ENCODE measurements around the gene RAD18. TPM values are rescaled to one million over a fixed set of nuclear protein-coding genes. Genes with fewer than 3 reads are reported as not detected.

RAD18 gene
- total RNA-seq, 3 donors from 2014 or later (not counting 1 experiment from before 2014, with no cell fraction given), result 19.8 to 23.3 (median 22.5) TPM

GRCh38 chr3:8938021-8938420 is 25.3 kb downstream of the RAD18 start:
- DNase-seq (peak in 1 of 2 donors; percentile 10), ATAC-seq (peak in 1 of 3 donors; percentile 40)
- Histone ChIP-seq H3K27ac (ENCODE audit: low read length) (no peak overlapping the region), H3K4me3 (ENCODE audit: low read length) (no peak overlapping the region), H3K9me3 (ENCODE audit: control insufficient read depth, insufficient read depth, low read length) (no peaks in the 10 kb centered on the region), H3K4me1 (ENCODE audit: control insufficient read depth, insufficient read depth, low read length) (no peaks in the 10 kb centered on the region), H3K27me3 (ENCODE audit: control insufficient read depth, insufficient read depth, low read length) (no peaks in the 10 kb centered on the region), H3K36me3 (ENCODE audit: control insufficient read depth, insufficient read depth, low read length) (peaks cover 29% of the 10 kb centered on the region)
- no peak overlapping the region for H3K27ac Mint-ChIP-seq
- TF ChIP-seq CTCF (IDR thresholded peaks at IDR 0.05), result peak; percentile 16
- intact Hi-C loops (cut with micrococcal nuclease), result no loop called here
- no peaks in the 10 kb centered on the region for H3K4me1 Mint-ChIP-seq
- no peak overlapping the region for H3K4me3 Mint-ChIP-seq
- peaks cover 0 to 3% of the 10 kb centered on the region in 2 donors for H3K9me3 Mint-ChIP-seq
- WGBS (ENCODE audit: insufficient coverage), result 90% methylated on average over 1 of the region's 1 CpG
- H3K27me3 Mint-ChIP-seq (ENCODE audit: low read depth in 2 of 2), result no peaks in the 10 kb centered on the region
- peaks cover 22% of the 10 kb centered on the region for H3K36me3 Mint-ChIP-seq

- no peaks in the 10 kb centered on the region for H3K27me3 ChIP-seq (ENCODE audit: control insufficient read depth, insufficient read depth, low read length)
- H3K27ac Mint-ChIP-seq, result no peak overlapping the region
- no peaks in the 10 kb centered on the region for H3K4me1 Mint-ChIP-seq
- intact Hi-C loops (cut with micrococcal nuclease), result no loop called here
- H3K36me3 ChIP-seq (ENCODE audit: control insufficient read depth, insufficient read depth, low read length), result peaks cover 26% of the 10 kb centered on the region
- no peak for DNase-seq
- no peaks in the 10 kb centered on the region for H3K27me3 Mint-ChIP-seq (ENCODE audit: low read depth in 2 of 2)
- H3K4me3 ChIP-seq (ENCODE audit: low read length), result no peak overlapping the region
- TF ChIP-seq CTCF (IDR thresholded peaks at IDR 0.05), result no peak
- WGBS (ENCODE audit: insufficient coverage), result 85% methylated on average over 5 of the region's 6 CpGs
- no peak overlapping the region for H3K4me3 Mint-ChIP-seq
- H3K9me3 Mint-ChIP-seq, result no peaks in the 10 kb centered on the region
- ATAC-seq, result no peak
- H3K9me3 ChIP-seq (ENCODE audit: control insufficient read depth, insufficient read depth, low read length), result no peaks in the 10 kb centered on the region
- H3K4me1 ChIP-seq (ENCODE audit: control insufficient read depth, insufficient read depth, low read length), result no peaks in the 10 kb centered on the region
- H3K27ac ChIP-seq (ENCODE audit: low read length), result no peak overlapping the region
- peaks cover 17% of the 10 kb centered on the region for H3K36me3 Mint-ChIP-seq
Measured at GRCh38 chr3:8937064-8938020, 25.9 kb downstream of the RAD18 start.

GRCh38 chr3:8932507-8932906 is 30.8 kb downstream of the RAD18 start:
- no peaks in the 10 kb centered on the region for H3K4me1 ChIP-seq (ENCODE audit: control insufficient read depth, insufficient read depth, low read length)
- no peak overlapping the region for H3K4me3 ChIP-seq (ENCODE audit: low read length)
- Mint-ChIP-seq H3K27ac (no peak overlapping the region), H3K9me3 (no peaks in the 10 kb centered on the region), H3K4me3 (no peak overlapping the region), H3K36me3 (no peaks in the 10 kb centered on the region), H3K4me1 (no peaks in the 10 kb centered on the region), H3K27me3 (ENCODE audit: low read depth in 2 of 2) (no peaks in the 10 kb centered on the region)
- DNase-seq (no peak), ATAC-seq (no peak)
- intact Hi-C loops (cut with micrococcal nuclease), result no loop called here
- no peak overlapping the region for H3K27ac ChIP-seq (ENCODE audit: low read length)
- 98% methylated on average over 2 of the region's 2 CpGs for WGBS (ENCODE audit: insufficient coverage)
- no peak for TF ChIP-seq CTCF (IDR thresholded peaks at IDR 0.05)
- peaks cover 5% of the 10 kb centered on the region for H3K36me3 ChIP-seq (ENCODE audit: control insufficient read depth, insufficient read depth, low read length)
- no peaks in the 10 kb centered on the region for H3K27me3 ChIP-seq (ENCODE audit: control insufficient read depth, insufficient read depth, low read length)
- H3K9me3 ChIP-seq (ENCODE audit: control insufficient read depth, insufficient read depth, low read length), result no peaks in the 10 kb centered on the region

Measured in natural killer cell (primary cell).